Osteocyte (in vitro differentiated cells): ENCODE data around the gene DNAJC11. TPM values are rescaled to one million over a fixed set of nuclear protein-coding genes. Genes with fewer than 3 reads are reported as not detected.
A peak's percentile ranks its signal among the peaks of the same experiment; 100 is the strongest.

Source experiments
- DNase-seq: peaks from one replicate; pipeline ENCODE4 v3.0.0; 2021; ENCODE audit warnings: mixed read lengths; ENCODE audit not compliant: unreplicated experiment; ENCODE audit errors: extremely low spot score
- H3K27ac Mint-ChIP-seq: one replicate; pipeline ENCODE4 v1.8.0; 2021; ENCODE audit warnings: mild to moderate bottlenecking, mixed read lengths; ENCODE audit not compliant: unreplicated experiment
- H3K27me3 Mint-ChIP-seq: one replicate; pipeline ENCODE4 v1.8.0; 2021; ENCODE audit warnings: mixed read lengths; ENCODE audit not compliant: unreplicated experiment
- H3K36me3 Mint-ChIP-seq: one replicate; pipeline ENCODE4 v1.8.0; 2021; ENCODE audit warnings: mixed read lengths; ENCODE audit not compliant: unreplicated experiment
- H3K4me1 Mint-ChIP-seq: one replicate; pipeline ENCODE4 v1.8.0; 2021; ENCODE audit warnings: mixed read lengths; ENCODE audit not compliant: unreplicated experiment
- H3K4me3 Mint-ChIP-seq: one replicate; pipeline ENCODE4 v1.8.0; 2021; ENCODE audit warnings: mild to moderate bottlenecking, moderate library complexity, mixed read lengths; ENCODE audit not compliant: unreplicated experiment
- H3K9me3 Mint-ChIP-seq: one replicate; pipeline ENCODE4 v1.8.0; 2021; ENCODE audit warnings: mixed read lengths; ENCODE audit not compliant: unreplicated experiment
- long read RNA-seq: library from polyadenylated mRNA; unstranded; transcript quantifications from one replicate; pipeline ENCODE4 v2.0.0, GENCODE V29; 2021
- total RNA-seq: library from RNA; stranded (reverse); gene quantifications from 2 replicates; pipeline ENCODE4 v1.2.1, GENCODE V29; 2021
- TF ChIP-seq, protein P1 (sequence below): fragments of 200-600 bp; sonication (generic); IDR thresholded peaks from 2 replicates; pipeline ENCODE4 v1.5.0; 2021; ENCODE audit warnings: antibody characterized with exemption, mild to moderate bottlenecking, moderate library complexity

Gene DNAJC11, protein sequence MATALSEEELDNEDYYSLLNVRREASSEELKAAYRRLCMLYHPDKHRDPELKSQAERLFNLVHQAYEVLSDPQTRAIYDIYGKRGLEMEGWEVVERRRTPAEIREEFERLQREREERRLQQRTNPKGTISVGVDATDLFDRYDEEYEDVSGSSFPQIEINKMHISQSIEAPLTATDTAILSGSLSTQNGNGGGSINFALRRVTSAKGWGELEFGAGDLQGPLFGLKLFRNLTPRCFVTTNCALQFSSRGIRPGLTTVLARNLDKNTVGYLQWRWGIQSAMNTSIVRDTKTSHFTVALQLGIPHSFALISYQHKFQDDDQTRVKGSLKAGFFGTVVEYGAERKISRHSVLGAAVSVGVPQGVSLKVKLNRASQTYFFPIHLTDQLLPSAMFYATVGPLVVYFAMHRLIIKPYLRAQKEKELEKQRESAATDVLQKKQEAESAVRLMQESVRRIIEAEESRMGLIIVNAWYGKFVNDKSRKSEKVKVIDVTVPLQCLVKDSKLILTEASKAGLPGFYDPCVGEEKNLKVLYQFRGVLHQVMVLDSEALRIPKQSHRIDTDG
- total RNA-seq: 52.9 and 58.7 TPM in 2 replicates
- long read RNA-seq, transcript DNAJC11-202 (16 exons, 3,311 nt): major isoform, 204 of 249 reads
- long read RNA-seq, partial matches to known transcripts: 26 of 249 reads
- long read RNA-seq, other reads (novel, unspliced or antisense): 12 of 249 reads

DNA sequence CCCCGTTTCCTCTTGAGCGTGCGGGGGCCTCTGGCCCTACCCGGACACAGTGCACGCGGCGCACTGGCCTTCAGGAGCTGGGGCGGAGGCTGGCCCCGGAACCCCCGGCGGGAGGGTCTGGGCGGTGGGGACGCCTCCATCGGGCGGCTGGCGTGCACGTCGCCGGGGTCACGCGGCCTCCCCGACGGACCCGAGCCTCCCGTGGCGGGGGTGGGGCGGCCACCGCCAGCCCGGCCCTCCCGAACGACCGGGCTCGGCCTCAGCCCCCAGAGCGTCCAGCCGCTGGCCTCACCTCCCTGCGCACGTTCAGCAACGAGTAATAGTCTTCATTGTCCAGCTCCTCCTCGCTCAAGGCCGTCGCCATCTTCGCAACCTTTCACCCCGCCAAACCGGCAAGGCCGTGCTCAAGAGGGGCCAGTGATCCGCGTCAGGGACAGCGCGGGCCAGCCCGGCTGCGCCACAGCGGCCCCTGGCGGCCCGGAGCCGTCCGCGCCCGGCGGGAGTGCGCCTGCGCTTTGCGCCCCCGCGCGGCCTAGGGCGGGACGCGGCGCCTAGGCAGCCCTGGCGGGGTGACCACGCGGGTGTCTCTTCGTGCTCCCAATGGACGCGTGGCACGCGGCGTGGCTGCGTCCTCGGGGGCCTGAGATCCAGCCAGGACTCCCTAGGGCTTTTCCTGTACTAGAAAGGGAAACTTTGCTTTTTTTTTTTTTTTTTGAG, at the start of gene DNAJC11:
TSS of gene DNAJC11 (minus strand) at position 380 of the 717 bp plus-strand sequence. CDS start at position 364, 16 bp downstream.
- Mint-ChIP-seq H3K27me3 (peaks cover under 1% of the 10 kb centered on the region), H3K9me3 (no peaks in the 10 kb centered on the region), H3K36me3 (no peaks in the 10 kb centered on the region), H3K4me1 (peaks cover 23% of the 10 kb centered on the region), H3K4me3 (peak within 1 kb of the TSS; percentile 84), H3K27ac (peak within 1 kb of the TSS; percentile 85)
- TF ChIP-seq, protein P1, sequence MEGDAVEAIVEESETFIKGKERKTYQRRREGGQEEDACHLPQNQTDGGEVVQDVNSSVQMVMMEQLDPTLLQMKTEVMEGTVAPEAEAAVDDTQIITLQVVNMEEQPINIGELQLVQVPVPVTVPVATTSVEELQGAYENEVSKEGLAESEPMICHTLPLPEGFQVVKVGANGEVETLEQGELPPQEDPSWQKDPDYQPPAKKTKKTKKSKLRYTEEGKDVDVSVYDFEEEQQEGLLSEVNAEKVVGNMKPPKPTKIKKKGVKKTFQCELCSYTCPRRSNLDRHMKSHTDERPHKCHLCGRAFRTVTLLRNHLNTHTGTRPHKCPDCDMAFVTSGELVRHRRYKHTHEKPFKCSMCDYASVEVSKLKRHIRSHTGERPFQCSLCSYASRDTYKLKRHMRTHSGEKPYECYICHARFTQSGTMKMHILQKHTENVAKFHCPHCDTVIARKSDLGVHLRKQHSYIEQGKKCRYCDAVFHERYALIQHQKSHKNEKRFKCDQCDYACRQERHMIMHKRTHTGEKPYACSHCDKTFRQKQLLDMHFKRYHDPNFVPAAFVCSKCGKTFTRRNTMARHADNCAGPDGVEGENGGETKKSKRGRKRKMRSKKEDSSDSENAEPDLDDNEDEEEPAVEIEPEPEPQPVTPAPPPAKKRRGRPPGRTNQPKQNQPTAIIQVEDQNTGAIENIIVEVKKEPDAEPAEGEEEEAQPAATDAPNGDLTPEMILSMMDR: peak; percentile 94
- DNase-seq: peak; percentile 97

DNA sequence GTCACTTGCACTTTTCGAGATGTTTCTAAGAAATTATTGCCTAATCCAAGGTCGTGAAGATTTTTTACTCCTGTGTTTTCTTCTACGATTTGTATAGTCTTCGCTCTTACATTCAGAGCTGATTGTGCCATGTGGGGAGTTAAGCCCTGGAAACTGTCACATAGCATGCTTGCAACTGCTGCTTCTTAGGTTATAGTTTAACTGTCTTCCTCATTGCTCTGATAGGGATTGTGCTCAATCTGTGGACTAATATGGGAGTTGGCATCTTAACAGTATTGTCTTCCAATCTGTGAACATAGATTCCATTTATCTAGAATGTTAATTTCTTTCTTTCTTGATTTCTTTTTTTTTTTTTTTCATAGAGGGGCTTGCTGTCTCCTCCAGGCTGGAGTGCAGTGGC, 48.9 kb upstream of the DNAJC11 start:
- TF ChIP-seq, protein P1: no peak
- H3K9me3 Mint-ChIP-seq: no peaks in the 10 kb centered on the region
- no peak overlapping the region for H3K4me3 Mint-ChIP-seq
- H3K36me3 Mint-ChIP-seq: no peaks in the 10 kb centered on the region
- no peak for DNase-seq
- no peaks in the 10 kb centered on the region for H3K4me1 Mint-ChIP-seq
- no peak overlapping the region for H3K27ac Mint-ChIP-seq
- H3K27me3 Mint-ChIP-seq: peaks cover 59% of the 10 kb centered on the region

DNA sequence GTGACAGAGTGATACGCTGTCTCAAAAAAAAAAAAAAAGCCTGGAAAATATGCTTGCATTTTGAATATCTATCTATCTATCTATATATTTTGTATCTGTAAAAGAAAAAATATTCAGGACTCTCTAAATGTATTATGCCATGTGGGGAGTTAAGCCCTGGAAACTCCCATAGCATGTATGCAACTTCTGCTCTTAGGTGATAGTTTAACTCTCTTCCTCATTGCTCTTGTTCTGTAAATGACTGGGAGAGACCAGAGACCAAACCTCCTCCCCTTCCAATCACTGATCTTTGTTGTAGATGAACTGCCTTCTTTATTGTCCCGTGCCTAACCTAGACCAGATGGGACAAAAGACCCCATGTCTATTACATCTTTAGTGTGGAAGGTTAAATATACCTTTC, 46.1 kb upstream of the DNAJC11 start:
- no peaks in the 10 kb centered on the region for H3K36me3 Mint-ChIP-seq
- TF ChIP-seq, protein P1: no peak

DNA sequence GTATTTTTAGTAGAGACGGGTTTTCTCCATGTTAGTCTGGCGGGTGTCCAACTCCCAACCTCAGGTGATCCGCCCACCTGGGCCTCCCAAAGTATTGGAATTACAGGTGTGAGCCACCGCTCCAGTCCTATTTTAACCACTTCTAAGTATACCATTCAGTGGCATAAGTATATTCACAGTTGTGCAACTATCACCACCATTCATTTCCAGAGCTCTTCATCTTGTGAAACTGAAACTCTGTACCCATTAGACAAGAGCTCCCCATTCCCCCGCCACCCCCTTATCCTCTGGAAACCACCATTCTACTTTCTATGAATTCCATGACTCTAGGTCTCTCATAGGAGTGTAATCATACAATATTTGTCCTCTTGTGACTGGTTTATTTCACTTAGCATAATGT, 43.5 kb upstream of the DNAJC11 start:
- Mint-ChIP-seq H3K4me3 (no peak overlapping the region), H3K4me1 (peaks cover 9% of the 10 kb centered on the region), H3K9me3 (peaks cover 5% of the 10 kb centered on the region), H3K36me3 (no peaks in the 10 kb centered on the region), H3K27me3 (peaks cover 31% of the 10 kb centered on the region), H3K27ac (no peak overlapping the region)
- TF ChIP-seq, protein P1: no peak
- DNase-seq: no peak

More for the DNA sequence above, 46.1 kb upstream of the DNAJC11 start:
- Mint-ChIP-seq H3K4me1 (peaks cover 9% of the 10 kb centered on the region), H3K9me3 (no peaks in the 10 kb centered on the region), H3K27ac (no peak overlapping the region), H3K4me3 (no peak overlapping the region), H3K27me3 (peaks cover 42% of the 10 kb centered on the region)
- DNase-seq: no peak
